ENCODE measurements around the gene FBXO34.

DNA sequence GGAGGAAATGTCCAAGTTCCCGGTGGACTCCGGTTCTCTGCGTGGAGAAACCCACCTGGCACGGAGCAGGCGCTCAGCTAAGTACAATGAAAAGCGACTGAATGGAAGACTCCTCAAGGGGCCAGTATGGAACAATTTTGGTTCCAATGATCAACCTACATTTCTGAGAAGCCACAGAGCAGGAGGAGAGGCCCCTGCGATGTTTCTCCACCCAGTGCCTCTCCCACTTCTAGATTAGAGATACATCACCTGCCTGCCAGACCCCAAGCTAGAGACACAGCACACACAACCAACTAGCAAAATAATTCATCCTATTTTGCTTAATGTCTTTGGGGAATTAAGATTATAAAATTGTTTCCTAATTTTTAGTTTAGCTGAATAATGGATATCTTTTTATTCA, 101.6 kb downstream of the FBXO34 start:
- TF ChIP-seq, protein P1, sequence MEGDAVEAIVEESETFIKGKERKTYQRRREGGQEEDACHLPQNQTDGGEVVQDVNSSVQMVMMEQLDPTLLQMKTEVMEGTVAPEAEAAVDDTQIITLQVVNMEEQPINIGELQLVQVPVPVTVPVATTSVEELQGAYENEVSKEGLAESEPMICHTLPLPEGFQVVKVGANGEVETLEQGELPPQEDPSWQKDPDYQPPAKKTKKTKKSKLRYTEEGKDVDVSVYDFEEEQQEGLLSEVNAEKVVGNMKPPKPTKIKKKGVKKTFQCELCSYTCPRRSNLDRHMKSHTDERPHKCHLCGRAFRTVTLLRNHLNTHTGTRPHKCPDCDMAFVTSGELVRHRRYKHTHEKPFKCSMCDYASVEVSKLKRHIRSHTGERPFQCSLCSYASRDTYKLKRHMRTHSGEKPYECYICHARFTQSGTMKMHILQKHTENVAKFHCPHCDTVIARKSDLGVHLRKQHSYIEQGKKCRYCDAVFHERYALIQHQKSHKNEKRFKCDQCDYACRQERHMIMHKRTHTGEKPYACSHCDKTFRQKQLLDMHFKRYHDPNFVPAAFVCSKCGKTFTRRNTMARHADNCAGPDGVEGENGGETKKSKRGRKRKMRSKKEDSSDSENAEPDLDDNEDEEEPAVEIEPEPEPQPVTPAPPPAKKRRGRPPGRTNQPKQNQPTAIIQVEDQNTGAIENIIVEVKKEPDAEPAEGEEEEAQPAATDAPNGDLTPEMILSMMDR (IDR thresholded peaks at IDR 0.05; ENCODE audit: poor library complexity) = no peak
- TF ChIP-seq EZH2 (IDR thresholded peaks at IDR 0.05; ENCODE audit: borderline replicate concordance) = no peak

Data from hepatocyte (in vitro differentiated cells).